HepG2 (cell line): ENCODE measurements around the gene CAB39. TPM values are rescaled to one million over a fixed set of nuclear protein-coding genes. Genes with fewer than 3 reads are reported as not detected.

Experiments used
- IRF2 ChIP-seq: IDR thresholded peaks from 2 replicates; pipeline ENCODE4 v1.6.1; 2018; ENCODE audit warnings: missing genetic modification reagents, missing compliant biosample characterization
- KDM6A ChIP-seq: IDR thresholded peaks from 2 replicates; pipeline ENCODE4 v1.6.1; 2016; ENCODE audit warnings: low read depth
- NFYC ChIP-seq: IDR thresholded peaks from 2 replicates; pipeline ENCODE4 v1.6.1; 2016; ENCODE audit warnings: missing genetic modification reagents, missing compliant biosample characterization
- POLR2A ChIP-seq, 2 experiments: IDR thresholded peaks; 2 replicates each; pipeline ENCODE4 v1.6.1; 2011; ENCODE audit warnings: low read depth in 2 of 2, low read length in 2 of 2, mild to moderate bottlenecking in 1 of 2, moderate library complexity in 1 of 2; ENCODE audit not compliant: insufficient read depth in 1 of 2
- RAD21 ChIP-seq: fragments of 450-650 bp; formaldehyde crosslinking; IDR thresholded peaks from 2 replicates; pipeline ENCODE4 v1.5.0; 2020; ENCODE audit warnings: mild to moderate bottlenecking
- SMAD3 ChIP-seq: sonication (generic); formaldehyde crosslinking; IDR thresholded peaks from 2 replicates; pipeline ENCODE4 v1.4.0; 2020; ENCODE audit warnings: missing genetic modification reagents
- SNAI1 ChIP-seq: sonication (generic); formaldehyde crosslinking; IDR thresholded peaks from 2 replicates; pipeline ENCODE4 v1.5.0; 2020; ENCODE audit warnings: mild to moderate bottlenecking, missing genetic modification reagents, borderline replicate concordance
- SNAPC4 ChIP-seq: sonication (generic); formaldehyde crosslinking; IDR thresholded peaks from 2 replicates; pipeline ENCODE4 v1.4.0; 2020; ENCODE audit warnings: mild to moderate bottlenecking, missing genetic modification reagents
- STAT6 ChIP-seq: sonication (generic); formaldehyde crosslinking; IDR thresholded peaks from 2 replicates; pipeline ENCODE4 v1.4.0; 2020; ENCODE audit warnings: missing genetic modification reagents, mild to moderate bottlenecking, borderline replicate concordance
- SUZ12 ChIP-seq: fragments of 150-350 bp; IDR thresholded peaks from 2 replicates; pipeline ENCODE4 v1.6.1; 2014; ENCODE audit warnings: low read depth, low read length
- TAF15 ChIP-seq: fragments of 200-400 bp; formaldehyde crosslinking; IDR thresholded peaks from one replicate; pipeline ENCODE4 v1.6.1; 2018; ENCODE audit warnings: mild to moderate bottlenecking, low read depth, low read length; ENCODE audit not compliant: poor library complexity, severe bottlenecking
- TP53 ChIP-seq: sonication (generic); formaldehyde crosslinking; conservative IDR thresholded peaks from 2 replicates; pipeline ENCODE4 v1.4.0; 2020; ENCODE audit warnings: missing genetic modification reagents
- ZBTB14 ChIP-seq: sonication (generic); formaldehyde crosslinking; IDR thresholded peaks from 2 replicates; pipeline ENCODE4 v1.4.0; 2020; ENCODE audit warnings: missing genetic modification reagents
- ZGPAT ChIP-seq: IDR thresholded peaks from 2 replicates; pipeline ENCODE4 v1.6.1; 2016; ENCODE audit warnings: mild to moderate bottlenecking
- ZNF180 ChIP-seq: sonication (generic); formaldehyde crosslinking; IDR thresholded peaks from 2 replicates; pipeline ENCODE4 v1.4.0; 2020; ENCODE audit warnings: low read depth, missing genetic modification reagents, borderline replicate concordance
- ZNF230 ChIP-seq: sonication (generic); formaldehyde crosslinking; IDR thresholded peaks from 2 replicates; pipeline ENCODE4 v1.4.0; 2020; ENCODE audit warnings: mild to moderate bottlenecking, missing genetic modification reagents
- ZNF333 ChIP-seq: sonication (generic); formaldehyde crosslinking; IDR thresholded peaks from 2 replicates; pipeline ENCODE4 v1.4.0; 2020; ENCODE audit warnings: mild to moderate bottlenecking, missing genetic modification reagents, borderline replicate concordance
- ZNF713 ChIP-seq: sonication (generic); formaldehyde crosslinking; IDR thresholded peaks from 2 replicates; pipeline ENCODE4 v1.4.0; 2020; ENCODE audit warnings: mild to moderate bottlenecking, missing genetic modification reagents
- polyA plus RNA-seq, 8 experiments: library from polyadenylated mRNA; depleted of rRNA in 3 of 8; stranded (reverse) in 7 of 8; unstranded in 1 of 8; fragments of >200 nt; fragmentation: Illumina TruSeq in 4 of 8; extraction: Trizol in 4 of 8; gene quantifications; 2 replicates each; pipeline versions ENCODE4 v1.2.1 to v1.2.3, GENCODE V29; 2011 to 2016; ENCODE audit warnings: low read depth in 4 of 8, missing spikeins in 1 of 8, mixed read lengths in 1 of 8; ENCODE audit not compliant: insufficient read depth in 1 of 8
- total RNA-seq, 5 experiments: library from RNA; depleted of rRNA; stranded (reverse); fragments of >200 nt; fragmentation: Illumina TruSeq; extraction: Trizol; gene quantifications; 2 replicates each; pipeline ENCODE4 v1.2.3, GENCODE V29; 2016; ENCODE audit warnings: low read depth in 1 of 5

The CAB39 gene
- total and polyA plus RNA-seq, 2 of the 13 experiments (the other 11 are each of a cell fraction or from before 2014, with no cell fraction given), result 19.3 to 45.3 TPM

- TF ChIP-seq ZGPAT (CRISPR knock-in tag) (peak; percentile 64; the same call in 1 of the 2 replicates), ZNF713 (CRISPR knock-in tag) (0 out of 2 replicates have a peak, but pooled peaks have one; percentile 51), ZNF180 (CRISPR knock-in tag) (no peak), TAF15 (peak; percentile 9), SUZ12 (no peak), IRF2 (peak; percentile 76; the same call in 1 of the 2 replicates), SNAI1 (no peak), ZBTB14 (CRISPR knock-in tag) (no peak), STAT6 (no peak), SNAPC4 (CRISPR knock-in tag) (no peak), POLR2A (IDR thresholded peaks at IDR 0.05; ENCODE audit: insufficient read depth in 1 of 2, low read depth in 2 of 2, low read length in 2 of 2) (peak; percentile 10 to 78; a peak in 3 of 4 replicates), ZNF333 (CRISPR knock-in tag) (no peak), ZNF230 (CRISPR knock-in tag) (no peak), TP53 (CRISPR knock-in tag) (no peak), NFYC (CRISPR knock-in tag) (no peak), KDM6A (CRISPR knock-in tag) (0 out of 2 replicates have a peak, but pooled peaks have one; percentile 21), SMAD3 (CRISPR knock-in tag) (peak; percentile 47; the same call in 1 of the 2 replicates), RAD21 (CRISPR knock-in tag) (peak; percentile 82)
Observed at GRCh38 chr2:230712443-230713330, at the start of gene CAB39 (continued).
